ENCODE measurements around the gene ARMC2. TPM values are rescaled to one million over a fixed set of nuclear protein-coding genes. Genes with fewer than 3 reads are reported as not detected.

The ARMC2 gene
- total and polyA plus RNA-seq, 2 experiments from 2014 or later = 2.7 to 4.4 TPM

GRCh38 chr6:108914235-108915022, 66.2 kb downstream of the ARMC2 start (continued):
- TF ChIP-seq, protein P1, sequence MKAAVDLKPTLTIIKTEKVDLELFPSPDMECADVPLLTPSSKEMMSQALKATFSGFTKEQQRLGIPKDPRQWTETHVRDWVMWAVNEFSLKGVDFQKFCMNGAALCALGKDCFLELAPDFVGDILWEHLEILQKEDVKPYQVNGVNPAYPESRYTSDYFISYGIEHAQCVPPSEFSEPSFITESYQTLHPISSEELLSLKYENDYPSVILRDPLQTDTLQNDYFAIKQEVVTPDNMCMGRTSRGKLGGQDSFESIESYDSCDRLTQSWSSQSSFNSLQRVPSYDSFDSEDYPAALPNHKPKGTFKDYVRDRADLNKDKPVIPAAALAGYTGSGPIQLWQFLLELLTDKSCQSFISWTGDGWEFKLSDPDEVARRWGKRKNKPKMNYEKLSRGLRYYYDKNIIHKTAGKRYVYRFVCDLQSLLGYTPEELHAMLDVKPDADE (IDR thresholded peaks at IDR 0.05) = no peak
- TF ChIP-seq CREB1 (CRISPR knock-in tag; IDR thresholded peaks at IDR 0.05; ENCODE audit: low read depth) (0 out of 2 replicates have a peak, but pooled peaks have one; percentile 29), ZNF331 (CRISPR knock-in tag; IDR thresholded peaks at IDR 0.05; ENCODE audit: low read depth) (no peak), CTCF (conservative IDR thresholded peaks at IDR 0.05; ENCODE audit: low read depth in 2 of 2) (peak; percentile 97 to 98), POLR2AphosphoS5 (IDR thresholded peaks at IDR 0.05; ENCODE audit: low read depth) (no peak), EZH2 (IDR thresholded peaks at IDR 0.05; ENCODE audit: low read depth, unreplicated experiment) (no peak)

DNA sequence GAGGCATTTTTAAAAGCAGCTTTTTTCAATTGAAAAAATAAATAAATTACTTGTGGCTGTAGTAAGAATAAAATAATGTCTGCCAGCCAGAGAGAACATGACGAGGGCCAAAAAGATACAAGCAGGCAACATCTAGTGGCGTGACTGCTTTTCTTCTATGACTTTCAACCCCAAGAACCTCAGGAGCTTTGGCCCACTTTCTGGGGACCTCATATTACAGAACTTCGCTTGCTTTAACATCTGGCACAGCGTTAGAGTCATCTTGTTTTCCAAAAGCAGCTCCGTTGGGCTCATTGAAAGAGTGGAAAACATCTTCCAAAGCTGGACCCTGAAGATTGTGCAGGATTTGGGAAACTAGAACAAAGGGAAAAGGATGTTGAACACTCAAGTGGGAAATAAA, 67.0 kb downstream of the ARMC2 start:
- no peak for ATAC-seq
- Mint-ChIP-seq H3K4me3 (no peak overlapping the region), H3K9me3 (no peaks in the 10 kb centered on the region), H3K27ac (no peak overlapping the region), H3K4me1 (peaks cover 15% of the 10 kb centered on the region), H3K27me3 (ENCODE audit: insufficient read depth, low read depth, poor library complexity) (peaks cover 3% of the 10 kb centered on the region), H3K36me3 (ENCODE audit: low read depth) (no peaks in the 10 kb centered on the region)
- Histone ChIP-seq H3K4me2 (no peak overlapping the region), H3K27me3 (ENCODE audit: insufficient read depth) (no peaks in the 10 kb centered on the region), H3K4me1 (ENCODE audit: insufficient read depth) (peaks cover 3% of the 10 kb centered on the region; the same call in 1 of the 2 replicates), H3F3A (replicated peaks; ENCODE audit: low read depth) (no peaks in the 10 kb centered on the region), H2AFZ (no peak overlapping the region), H4K20me1 (replicated peaks; ENCODE audit: insufficient read depth) (no peaks in the 10 kb centered on the region), H3K79me2 (replicated peaks; ENCODE audit: insufficient read depth) (no peaks in the 10 kb centered on the region), H3K36me3 (ENCODE audit: insufficient read depth) (no peaks in the 10 kb centered on the region), H3K9me2 (ENCODE audit: insufficient read depth) (0 out of 2 replicates have a peak, but pooled peaks cover 3% of the 10 kb centered on the region), H3K27ac (ENCODE audit: low read depth) (no peak overlapping the region), H3K4me3 (no peak overlapping the region)
- no peak for DNase-seq (ENCODE audit: low spot score)
- TF ChIP-seq NANOG (IDR thresholded peaks at IDR 0.05; ENCODE audit: borderline replicate concordance) (no peak), REST (IDR thresholded peaks at IDR 0.05; ENCODE audit: unreplicated experiment) (no peak), CREB1 (CRISPR knock-in tag; IDR thresholded peaks at IDR 0.05; ENCODE audit: low read depth) (no peak), ZNF331 (CRISPR knock-in tag; IDR thresholded peaks at IDR 0.05; ENCODE audit: low read depth) (no peak), EZH2phosphoT487 (IDR thresholded peaks at IDR 0.05; ENCODE audit: unreplicated experiment) (no peak), JUNB (IDR thresholded peaks at IDR 0.05; ENCODE audit: unreplicated experiment) (no peak), STAT1 (IDR thresholded peaks at IDR 0.05; ENCODE audit: unreplicated experiment) (no peak)
- TF ChIP-seq, protein P2, sequence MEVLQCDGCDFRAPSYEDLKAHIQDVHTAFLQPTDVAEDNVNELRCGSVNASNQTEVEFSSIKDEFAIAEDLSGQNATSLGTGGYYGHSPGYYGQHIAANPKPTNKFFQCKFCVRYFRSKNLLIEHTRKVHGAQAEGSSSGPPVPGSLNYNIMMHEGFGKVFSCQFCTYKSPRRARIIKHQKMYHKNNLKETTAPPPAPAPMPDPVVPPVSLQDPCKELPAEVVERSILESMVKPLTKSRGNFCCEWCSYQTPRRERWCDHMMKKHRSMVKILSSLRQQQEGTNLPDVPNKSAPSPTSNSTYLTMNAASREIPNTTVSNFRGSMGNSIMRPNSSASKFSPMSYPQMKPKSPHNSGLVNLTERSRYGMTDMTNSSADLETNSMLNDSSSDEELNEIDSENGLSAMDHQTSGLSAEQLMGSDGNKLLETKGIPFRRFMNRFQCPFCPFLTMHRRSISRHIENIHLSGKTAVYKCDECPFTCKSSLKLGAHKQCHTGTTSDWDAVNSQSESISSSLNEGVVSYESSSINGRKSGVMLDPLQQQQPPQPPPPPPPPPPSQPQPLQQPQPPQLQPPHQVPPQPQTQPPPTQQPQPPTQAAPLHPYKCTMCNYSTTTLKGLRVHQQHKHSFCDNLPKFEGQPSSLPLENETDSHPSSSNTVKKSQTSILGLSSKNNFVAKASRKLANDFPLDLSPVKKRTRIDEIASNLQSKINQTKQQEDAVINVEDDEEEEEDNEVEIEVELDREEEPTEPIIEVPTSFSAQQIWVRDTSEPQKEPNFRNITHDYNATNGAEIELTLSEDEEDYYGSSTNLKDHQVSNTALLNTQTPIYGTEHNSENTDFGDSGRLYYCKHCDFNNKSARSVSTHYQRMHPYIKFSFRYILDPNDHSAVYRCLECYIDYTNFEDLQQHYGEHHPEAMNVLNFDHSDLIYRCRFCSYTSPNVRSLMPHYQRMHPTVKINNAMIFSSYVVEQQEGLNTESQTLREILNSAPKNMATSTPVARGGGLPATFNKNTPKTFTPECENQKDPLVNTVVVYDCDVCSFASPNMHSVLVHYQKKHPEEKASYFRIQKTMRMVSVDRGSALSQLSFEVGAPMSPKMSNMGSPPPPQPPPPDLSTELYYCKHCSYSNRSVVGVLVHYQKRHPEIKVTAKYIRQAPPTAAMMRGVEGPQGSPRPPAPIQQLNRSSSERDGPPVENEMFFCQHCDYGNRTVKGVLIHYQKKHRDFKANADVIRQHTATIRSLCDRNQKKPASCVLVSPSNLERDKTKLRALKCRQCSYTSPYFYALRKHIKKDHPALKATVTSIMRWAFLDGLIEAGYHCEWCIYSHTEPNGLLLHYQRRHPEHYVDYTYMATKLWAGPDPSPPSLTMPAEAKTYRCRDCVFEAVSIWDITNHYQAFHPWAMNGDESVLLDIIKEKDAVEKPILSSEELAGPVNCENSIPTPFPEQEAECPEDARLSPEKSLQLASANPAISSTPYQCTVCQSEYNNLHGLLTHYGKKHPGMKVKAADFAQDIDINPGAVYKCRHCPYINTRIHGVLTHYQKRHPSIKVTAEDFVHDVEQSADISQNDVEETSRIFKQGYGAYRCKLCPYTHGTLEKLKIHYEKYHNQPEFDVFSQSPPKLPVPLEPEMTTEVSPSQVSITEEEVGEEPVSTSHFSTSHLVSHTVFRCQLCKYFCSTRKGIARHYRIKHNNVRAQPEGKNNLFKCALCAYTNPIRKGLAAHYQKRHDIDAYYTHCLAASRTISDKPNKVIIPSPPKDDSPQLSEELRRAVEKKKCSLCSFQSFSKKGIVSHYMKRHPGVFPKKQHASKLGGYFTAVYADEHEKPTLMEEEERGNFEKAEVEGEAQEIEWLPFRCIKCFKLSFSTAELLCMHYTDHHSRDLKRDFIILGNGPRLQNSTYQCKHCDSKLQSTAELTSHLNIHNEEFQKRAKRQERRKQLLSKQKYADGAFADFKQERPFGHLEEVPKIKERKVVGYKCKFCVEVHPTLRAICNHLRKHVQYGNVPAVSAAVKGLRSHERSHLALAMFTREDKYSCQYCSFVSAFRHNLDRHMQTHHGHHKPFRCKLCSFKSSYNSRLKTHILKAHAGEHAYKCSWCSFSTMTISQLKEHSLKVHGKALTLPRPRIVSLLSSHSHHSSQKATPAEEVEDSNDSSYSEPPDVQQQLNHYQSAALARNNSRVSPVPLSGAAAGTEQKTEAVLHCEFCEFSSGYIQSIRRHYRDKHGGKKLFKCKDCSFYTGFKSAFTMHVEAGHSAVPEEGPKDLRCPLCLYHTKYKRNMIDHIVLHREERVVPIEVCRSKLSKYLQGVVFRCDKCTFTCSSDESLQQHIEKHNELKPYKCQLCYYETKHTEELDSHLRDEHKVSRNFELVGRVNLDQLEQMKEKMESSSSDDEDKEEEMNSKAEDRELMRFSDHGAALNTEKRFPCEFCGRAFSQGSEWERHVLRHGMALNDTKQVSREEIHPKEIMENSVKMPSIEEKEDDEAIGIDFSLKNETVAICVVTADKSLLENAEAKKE (CRISPR knock-in tag; IDR thresholded peaks at IDR 0.05) = no peak

Measured in GM23338 (cell line).